Measurements from ENCODE around the gene DNM3. TPM values are rescaled to one million over a fixed set of nuclear protein-coding genes. Genes with fewer than 3 reads are reported as not detected.

DNM3 gene
- total RNA-seq, 1 donor from 2014 or later, result 2.7 TPM

GRCh38 chr1:171881442-171881841 is 40.1 kb downstream of the DNM3 start:
- no peak for DNase-seq (ENCODE audit: low read depth)
- H3K27me3 ChIP-seq (ENCODE audit: control insufficient read depth, insufficient read depth, low read length), result no peaks in the 10 kb centered on the region
- no peaks in the 10 kb centered on the region for H3K36me3 ChIP-seq (ENCODE audit: control insufficient read depth, insufficient read depth, low read length)
- H3K4me3 ChIP-seq (ENCODE audit: low read depth, low read length), result no peak overlapping the region
- no peak for TF ChIP-seq CTCF (IDR thresholded peaks at IDR 0.05; ENCODE audit: insufficient read depth, low read length, poor library complexity, severe bottlenecking)

GRCh38 chr1:171883849-171884248 is 42.6 kb downstream of the DNM3 start:
- no peak for TF ChIP-seq CTCF (IDR thresholded peaks at IDR 0.05; ENCODE audit: insufficient read depth, low read length, poor library complexity, severe bottlenecking)
- DNase-seq (ENCODE audit: low read depth), result no peak
- Histone ChIP-seq H3K4me3 (ENCODE audit: low read depth, low read length) (no peak overlapping the region), H3K27me3 (ENCODE audit: control insufficient read depth, insufficient read depth, low read length) (no peaks in the 10 kb centered on the region), H3K36me3 (ENCODE audit: control insufficient read depth, insufficient read depth, low read length) (no peaks in the 10 kb centered on the region)

- no peak for TF ChIP-seq CTCF (IDR thresholded peaks at IDR 0.05; ENCODE audit: insufficient read depth, low read length, poor library complexity, severe bottlenecking)
- DNase-seq (ENCODE audit: low read depth), result no peak
- Histone ChIP-seq H3K4me3 (ENCODE audit: low read depth, low read length) (no peak overlapping the region), H3K27me3 (ENCODE audit: control insufficient read depth, insufficient read depth, low read length) (no peaks in the 10 kb centered on the region), H3K36me3 (ENCODE audit: control insufficient read depth, insufficient read depth, low read length) (no peaks in the 10 kb centered on the region)
These were observed 43.2 kb downstream of the DNM3 start for GRCh38 chr1:171884475-171884874.

- TF ChIP-seq CTCF (IDR thresholded peaks at IDR 0.05; ENCODE audit: insufficient read depth, low read length, poor library complexity, severe bottlenecking), result no peak
- no peak overlapping the region for H3K4me3 ChIP-seq (ENCODE audit: low read depth, low read length)
- no peaks in the 10 kb centered on the region for H3K27me3 ChIP-seq (ENCODE audit: control insufficient read depth, insufficient read depth, low read length)
These were observed 48.8 kb downstream of the DNM3 start for GRCh38 chr1:171890131-171890530.

GRCh38 chr1:171896936-171897703 is 55.8 kb downstream of the DNM3 start:
- TF ChIP-seq CTCF (IDR thresholded peaks at IDR 0.05; ENCODE audit: insufficient read depth, low read length, poor library complexity, severe bottlenecking), result no peak
- Histone ChIP-seq H3K27me3 (ENCODE audit: control insufficient read depth, insufficient read depth, low read length) (no peaks in the 10 kb centered on the region), H3K36me3 (ENCODE audit: control insufficient read depth, insufficient read depth, low read length) (no peaks in the 10 kb centered on the region), H3K4me3 (ENCODE audit: low read depth, low read length) (no peak overlapping the region)
- no peak for DNase-seq (ENCODE audit: low read depth)

More at GRCh38 chr1:171890131-171890530, 48.8 kb downstream of the DNM3 start:
- DNase-seq (ENCODE audit: low read depth), result no peak
- H3K36me3 ChIP-seq (ENCODE audit: control insufficient read depth, insufficient read depth, low read length), result no peaks in the 10 kb centered on the region

- Histone ChIP-seq H3K27me3 (ENCODE audit: control insufficient read depth, insufficient read depth, low read length) (no peaks in the 10 kb centered on the region), H3K4me3 (ENCODE audit: low read depth, low read length) (no peak overlapping the region), H3K36me3 (ENCODE audit: control insufficient read depth, insufficient read depth, low read length) (no peaks in the 10 kb centered on the region)
- no peak for TF ChIP-seq CTCF (IDR thresholded peaks at IDR 0.05; ENCODE audit: insufficient read depth, low read length, poor library complexity, severe bottlenecking)
- no peak for DNase-seq (ENCODE audit: low read depth)
These were observed 57.6 kb downstream of the DNM3 start for GRCh38 chr1:171898941-171899340.
